GM12878 (cell line): Measurements from ENCODE around the gene NFATC1. TPM values are rescaled to one million over a fixed set of nuclear protein-coding genes. Genes with fewer than 3 reads are reported as not detected.

Experiments
- ATAC-seq: fragments of 200-7000 bp; cut with Tn5 transposase; 3 replicates; pipeline ENCODE4 v1.9.1; 2020; ENCODE audit warnings: mild to moderate bottlenecking, moderate library complexity
- BruUV-seq: library from RNA; stranded (reverse); fragments of 400-500 nt; replicated peaks from 2 replicates; lab custom pipeline; 2021; lab: Mats Ljungman, UMichigan
- CTCF ChIA-PET: fragments of 300-600 bp; sonication (Branson Sonifier 250); formaldehyde crosslinking; extraction: SDS; loops from one replicate; lab custom pipeline; 2021; ENCODE audit warnings: inconsistent platforms; lab: Yijun Ruan, JAX
- POLR2A ChIA-PET: fragments of 350-600 bp; formaldehyde crosslinking; extraction: SDS; loops from one replicate; lab custom pipeline; 2021; ENCODE audit warnings: inconsistent platforms; lab: Charles Lee
- RAD21 ChIA-PET: fragments of 300-600 bp; sonication (Branson Sonifier 250); formaldehyde crosslinking; loops from one replicate; lab custom pipeline; 2023; ENCODE audit warnings: antibody characterized with exemption; ENCODE audit not compliant: unreplicated experiment; lab: Charles Lee
- SMC1A ChIA-PET: fragments of 300-600 bp; sonication (Branson Sonifier 250); formaldehyde crosslinking; loops from one replicate; lab custom pipeline; 2023; ENCODE audit not compliant: unreplicated experiment, uncharacterized antibody; lab: Charles Lee
- DNase-seq: peaks from one replicate; pipeline ENCODE4 v3.0.0-alpha.2; 2011; ENCODE audit warnings: low read depth, low spot score
- FAIRE-seq: peaks from 3 replicates; lab custom pipeline; 2011; peaks lifted over from hg19 to GRCh38; lab: Jason Lieb, UNC
- H2AFZ ChIP-seq: 2 replicates; pipeline ENCODE4 v1.6.0; 2011; ENCODE audit warnings: low read depth, low read length, control low read depth; ENCODE audit not compliant: control insufficient read depth
- H3K27ac ChIP-seq: 2 replicates; pipeline ENCODE4 v1.5.1; 2011; ENCODE audit warnings: control low read depth; ENCODE audit not compliant: control insufficient read depth, insufficient read depth
- H3K27me3 ChIP-seq, 2 experiments: replicated peaks in 1 of 2; 2 replicates each; pipeline versions ENCODE4 v1.6.0 to v1.6.1; 2011; ENCODE audit warnings: low read length in 1 of 2; ENCODE audit not compliant: control insufficient read depth in 2 of 2, insufficient read depth in 2 of 2
- H3K36me3 ChIP-seq, 2 experiments: 2 replicates each; pipeline ENCODE4 v1.5.1; 2011; ENCODE audit warnings: low read length in 1 of 2; ENCODE audit not compliant: control insufficient read depth in 2 of 2, insufficient read depth in 2 of 2
- H3K4me1 ChIP-seq: 2 replicates; pipeline ENCODE4 v1.6.1; 2011; ENCODE audit warnings: mild to moderate bottlenecking, low read length, moderate library complexity, mixed read lengths; ENCODE audit not compliant: control insufficient read depth, insufficient read depth
- H3K4me2 ChIP-seq: 2 replicates; pipeline ENCODE4 v1.6.0; 2011; ENCODE audit warnings: control low read depth; ENCODE audit not compliant: control insufficient read depth, insufficient read depth
- H3K4me3 ChIP-seq: fragments of 200-600 bp; sonication (generic); 2 replicates; pipeline ENCODE4 v1.5.1; 2016
- H3K79me2 ChIP-seq: 2 replicates; pipeline ENCODE4 v1.6.0; 2011; ENCODE audit warnings: low read length; ENCODE audit not compliant: control insufficient read depth, insufficient read depth
- H3K9ac ChIP-seq: 2 replicates; pipeline ENCODE4 v1.8.0; 2011; ENCODE audit warnings: low read length, control low read depth, mixed read lengths; ENCODE audit not compliant: control insufficient read depth, insufficient read depth
- H3K9me3 ChIP-seq: replicated peaks from 3 replicates; pipeline ENCODE4 v1.5.1; 2011; ENCODE audit warnings: mild to moderate bottlenecking, low read length; ENCODE audit not compliant: control insufficient read depth, insufficient read depth
- H4K20me1 ChIP-seq: 2 replicates; pipeline ENCODE4 v1.6.0; 2011; ENCODE audit not compliant: control insufficient read depth, insufficient read depth
- BHLHE40 ChIP-seq, 2 experiments: fragments of 450-650 bp in 1 of 2; IDR thresholded peaks; 2 replicates each; pipeline ENCODE4 v1.6.1; 2011 to 2017; ENCODE audit warnings: low read depth in 2 of 2, borderline replicate concordance in 1 of 2, improper control_type of control experiment in 1 of 2, low read length in 1 of 2, mild to moderate bottlenecking in 1 of 2
- EP300 ChIP-seq, 2 experiments: fragments of 150-350 bp in 1 of 2; IDR thresholded peaks; 2 replicates each; pipeline ENCODE4 v1.6.1; 2011 to 2012; ENCODE audit warnings: low read depth in 2 of 2, low read length in 2 of 2, borderline replicate concordance in 1 of 2, improper control_type of control experiment in 1 of 2, inconsistent platforms in 1 of 2; ENCODE audit not compliant: control insufficient read depth in 1 of 2
- FOS ChIP-seq: IDR thresholded peaks from 3 replicates; pipeline ENCODE4 v1.6.1; 2011; ENCODE audit warnings: borderline replicate concordance; ENCODE audit not compliant: insufficient read length; ENCODE audit errors: extremely low read depth
- HDAC6 ChIP-seq: fragments of 200-600 bp; sonication (generic); IDR thresholded peaks from one replicate; pipeline ENCODE4 v1.8.0; 2017; ENCODE audit warnings: antibody characterized with exemption; ENCODE audit not compliant: unreplicated experiment
- MEF2A ChIP-seq: IDR thresholded peaks from 2 replicates; pipeline ENCODE4 v1.6.1; 2011; ENCODE audit warnings: low read depth, mild to moderate bottlenecking, low read length, moderate library complexity; ENCODE audit not compliant: insufficient read depth
- RUNX3 ChIP-seq: IDR thresholded peaks from 2 replicates; pipeline ENCODE4 v1.6.1; 2012; ENCODE audit warnings: low read length, inconsistent platforms
- SIX5 ChIP-seq: IDR thresholded peaks from 2 replicates; pipeline ENCODE4 v1.6.1; 2011; ENCODE audit warnings: mild to moderate bottlenecking, low read depth, low read length, moderate library complexity; ENCODE audit not compliant: severe bottlenecking
- STAT3 ChIP-seq: IDR thresholded peaks from 2 replicates; pipeline ENCODE4 v1.6.1; 2011; ENCODE audit warnings: low read depth, low read length, improper control_type of control experiment
- ZNF384 ChIP-seq: IDR thresholded peaks from 2 replicates; pipeline ENCODE4 v1.6.1; 2012; ENCODE audit warnings: low read depth, mild to moderate bottlenecking, low read length, improper control_type of control experiment, borderline replicate concordance
- WGBS: methylation state at CpG from one replicate; pipeline ENCODE4 v1.1.6; 2016; ENCODE audit warnings: low lambda C conversion rate; ENCODE audit not compliant: insufficient replicate concordance, insufficient coverage; ENCODE audit errors: missing lambda C conversion rate; 5-methylcytosine and 5-hydroxymethylcytosine counted together
- in situ Hi-C: fragments of 300-500 bp; cut with MboI; formaldehyde crosslinking; loops from 9 replicates; pipeline ENCODE4 v1.14.3; 2018; ENCODE audit warnings: mixed read lengths
- intact Hi-C: fragments of 100-400 bp; cut with micrococcal nuclease; formaldehyde crosslinking; loops from one replicate; pipeline ENCODE4 v1.14.2; 2022; ENCODE audit not compliant: unreplicated experiment
- polyA plus RNA-seq, 11 experiments: library from polyadenylated mRNA; depleted of rRNA in 4 of 11; unstranded in 6 of 11; stranded (reverse) in 5 of 11; fragments of >200 nt; fragmentation: Nextera tagmentation in 4 of 11; fragmentation: Illumina TruSeq in 1 of 11; extraction: Ambion mirVana in 4 of 11; extraction: Trizol in 1 of 11; gene quantifications; 1 replicate in 1 of 11; 2 replicates in 10 of 11; pipeline versions ENCODE4 v1.2.1 to v1.2.3, GENCODE V29; 2011 to 2016; ENCODE audit warnings: inconsistent platforms in 2 of 11, missing spikeins in 2 of 11, low read depth in 1 of 11
- total RNA-seq, 4 experiments: library from RNA; depleted of rRNA in 3 of 4; stranded (reverse); fragments of >200 nt in 3 of 4; fragmentation: Illumina TruSeq in 1 of 4; extraction: Trizol in 1 of 4; gene quantifications; 2 replicates each; pipeline versions ENCODE4 v1.2.1 to v1.2.3, GENCODE V29; 2013 to 2021
- TF ChIP-seq, protein P1 (sequence below): fragments of 450-650 bp; formaldehyde crosslinking; IDR thresholded peaks from 2 replicates; pipeline ENCODE4 v1.5.0; 2022; ENCODE audit warnings: mild to moderate bottlenecking, missing genetic modification characterization

The NFATC1 gene
- total and polyA plus RNA-seq, 10 of the 15 experiments (the other 5 are each of a cell fraction or from before 2014, with no cell fraction given), result 0.84 to 20.8 (median 5.1) TPM

DNA sequence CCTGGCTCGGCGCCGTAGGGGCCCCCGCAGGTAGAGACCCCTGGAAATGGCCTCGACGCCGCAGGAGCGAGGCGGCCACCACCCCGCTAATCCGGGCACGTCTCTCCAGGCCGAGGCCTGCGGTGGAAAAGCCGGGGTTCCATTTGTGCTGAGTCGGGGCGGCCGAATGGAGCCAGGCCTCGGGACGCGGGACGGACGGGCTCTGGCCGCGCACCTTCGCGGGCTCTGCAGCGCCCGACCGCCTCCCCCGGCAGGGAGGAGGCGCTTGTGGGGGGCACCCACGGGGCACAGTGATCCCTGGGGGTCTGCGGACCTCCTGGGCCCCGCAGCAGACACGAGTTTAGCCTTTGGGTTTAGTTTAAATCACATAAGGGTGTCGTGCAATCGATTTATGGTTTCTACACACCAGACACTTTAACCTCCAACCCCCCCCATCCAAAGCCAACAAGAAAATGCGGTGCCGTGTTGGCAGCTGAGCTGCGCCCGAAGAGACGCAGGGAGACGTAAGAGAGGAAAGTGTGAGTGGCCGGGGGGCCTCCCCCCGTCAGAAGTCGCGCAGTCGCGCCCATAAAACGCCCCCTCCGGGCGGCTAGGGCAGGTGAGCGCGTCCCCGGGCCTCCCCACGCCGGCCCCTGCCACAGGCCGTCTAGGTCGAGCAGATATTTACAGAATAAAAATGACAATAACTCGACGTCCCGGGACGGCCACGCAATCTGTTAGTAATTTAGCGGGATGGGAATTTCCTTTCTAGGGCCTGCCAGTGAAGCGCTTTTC, 1.0 kb upstream of the NFATC1 start (continued):
- peak; percentile 39 to 47; a peak in 2 of 4 replicates for TF ChIP-seq BHLHE40 (IDR thresholded peaks at IDR 0.05; ENCODE audit: borderline replicate concordance in 1 of 2, low read depth in 2 of 2, low read length in 1 of 2)
- no peak for TF ChIP-seq FOS
- TF ChIP-seq STAT3, result no peak
- TF ChIP-seq HDAC6, result no peak
- no peak for TF ChIP-seq ZNF384

DNA sequence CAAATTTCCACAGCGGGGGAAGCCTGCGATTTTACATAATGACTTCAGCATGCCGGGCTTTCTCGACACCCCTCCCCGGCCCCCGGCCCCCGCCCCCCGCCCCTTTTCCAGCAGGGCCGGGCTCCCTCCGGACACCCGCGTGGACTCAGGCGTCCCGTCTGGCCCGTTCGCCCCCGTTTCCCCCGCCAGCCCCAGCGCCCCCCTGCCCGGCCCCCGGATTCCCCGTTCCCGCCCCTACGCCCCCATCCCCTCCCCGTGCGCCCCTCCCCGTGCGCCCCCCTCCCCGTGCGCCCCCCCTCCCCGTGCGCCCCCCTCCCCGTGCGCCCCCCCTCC, 456 bp upstream of the NFATC1 start:
- Histone ChIP-seq H3K36me3 (no peaks in the 10 kb centered on the region), H2AFZ (no peak overlapping the region), H3K4me2 (no peak overlapping the region), H4K20me1 (no peaks in the 10 kb centered on the region), H3K9ac (no peak overlapping the region), H3K9me3 (no peaks in the 10 kb centered on the region), H3K79me2 (no peaks in the 10 kb centered on the region), H3K4me3 (no peak overlapping the region), H3K27ac (no peak overlapping the region), H3K4me1 (peaks cover 16% of the 10 kb centered on the region), H3K27me3 (peaks cover 2 to 21% of the 10 kb centered on the region in 2 experiments; a peak in 3 of 4 replicates)
- intact Hi-C loops, result loop anchor here (5.0 kb wide), 2 partner anchors 72 to 132 kb away; no protein-coding TSS in a partner anchor
- in situ Hi-C loops, result loop anchor here (10.0 kb wide), 1 partner anchor 560 kb away; the partner anchor contains the start of gene SLC66A2
- no peak for DNase-seq
- ChIA-PET RAD21 (interaction anchor here (0.7 to 4.4 kb wide), 4 partner anchors 10 to 133 kb away, joined by 3 to 38 read pairs (median 8); no protein-coding TSS in a partner anchor), CTCF (interaction anchor here (3.6 to 3.7 kb wide), 2 partner anchors 128 to 135 kb away, joined by 17 to 31 read pairs; no protein-coding TSS in a partner anchor), POLR2A (no interaction called here), SMC1A (interaction anchor here (1.2 kb wide), 1 partner anchor 41 kb away, joined by 4 read pairs; no protein-coding TSS in a partner anchor)
- no TSS peak for BruUV-seq
- FAIRE-seq, result no peak
- 0% methylated on average over 2 of the region's 34 CpGs for WGBS
- no peak for ATAC-seq
- no peak for TF ChIP-seq STAT3
- TF ChIP-seq EP300 (IDR thresholded peaks at IDR 0.05; ENCODE audit: borderline replicate concordance in 1 of 2, control insufficient read depth in 1 of 2, low read depth in 2 of 2, low read length in 2 of 2), result no peak
- no peak for TF ChIP-seq MEF2A
- no peak for TF ChIP-seq SIX5
- no peak for TF ChIP-seq RUNX3
- TF ChIP-seq, protein P1, sequence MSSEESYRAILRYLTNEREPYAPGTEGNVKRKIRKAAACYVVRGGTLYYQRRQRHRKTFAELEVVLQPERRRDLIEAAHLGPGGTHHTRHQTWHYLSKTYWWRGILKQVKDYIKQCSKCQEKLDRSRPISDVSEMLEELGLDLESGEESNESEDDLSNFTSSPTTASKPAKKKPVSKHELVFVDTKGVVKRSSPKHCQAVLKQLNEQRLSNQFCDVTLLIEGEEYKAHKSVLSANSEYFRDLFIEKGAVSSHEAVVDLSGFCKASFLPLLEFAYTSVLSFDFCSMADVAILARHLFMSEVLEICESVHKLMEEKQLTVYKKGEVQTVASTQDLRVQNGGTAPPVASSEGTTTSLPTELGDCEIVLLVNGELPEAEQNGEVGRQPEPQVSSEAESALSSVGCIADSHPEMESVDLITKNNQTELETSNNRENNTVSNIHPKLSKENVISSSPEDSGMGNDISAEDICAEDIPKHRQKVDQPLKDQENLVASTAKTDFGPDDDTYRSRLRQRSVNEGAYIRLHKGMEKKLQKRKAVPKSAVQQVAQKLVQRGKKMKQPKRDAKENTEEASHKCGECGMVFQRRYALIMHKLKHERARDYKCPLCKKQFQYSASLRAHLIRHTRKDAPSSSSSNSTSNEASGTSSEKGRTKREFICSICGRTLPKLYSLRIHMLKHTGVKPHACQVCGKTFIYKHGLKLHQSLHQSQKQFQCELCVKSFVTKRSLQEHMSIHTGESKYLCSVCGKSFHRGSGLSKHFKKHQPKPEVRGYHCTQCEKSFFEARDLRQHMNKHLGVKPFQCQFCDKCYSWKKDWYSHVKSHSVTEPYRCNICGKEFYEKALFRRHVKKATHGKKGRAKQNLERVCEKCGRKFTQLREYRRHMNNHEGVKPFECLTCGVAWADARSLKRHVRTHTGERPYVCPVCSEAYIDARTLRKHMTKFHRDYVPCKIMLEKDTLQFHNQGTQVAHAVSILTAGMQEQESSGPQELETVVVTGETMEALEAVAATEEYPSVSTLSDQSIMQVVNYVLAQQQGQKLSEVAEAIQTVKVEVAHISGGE (CRISPR knock-in tag), result no peak
